Peyer's patch (tissue), 4 donors: ENCODE data around the gene DCLK1.

Experiments used
- POLR2A ChIP-seq, 2 donors: fragments of 450-650 bp; IDR thresholded peaks; one replicate each; pipeline ENCODE4 v1.5.1; 2017; ENCODE audit warnings: antibody characterized with exemption in 2 of 2, mild to moderate bottlenecking in 2 of 2, moderate library complexity in 2 of 2
- TF ChIP-seq, protein P1 (sequence below), 6 experiments: fragments of 450-650 bp in 4 of 6; fragments of 200-600 bp in 2 of 6; sonication (generic) in 1 of 6; IDR thresholded peaks; one replicate each; pipeline ENCODE4 v1.5.1; 2017 to 2019; ENCODE audit warnings: antibody characterized with exemption in 6 of 6, mild to moderate bottlenecking in 3 of 6, moderate library complexity in 1 of 6

DNA sequence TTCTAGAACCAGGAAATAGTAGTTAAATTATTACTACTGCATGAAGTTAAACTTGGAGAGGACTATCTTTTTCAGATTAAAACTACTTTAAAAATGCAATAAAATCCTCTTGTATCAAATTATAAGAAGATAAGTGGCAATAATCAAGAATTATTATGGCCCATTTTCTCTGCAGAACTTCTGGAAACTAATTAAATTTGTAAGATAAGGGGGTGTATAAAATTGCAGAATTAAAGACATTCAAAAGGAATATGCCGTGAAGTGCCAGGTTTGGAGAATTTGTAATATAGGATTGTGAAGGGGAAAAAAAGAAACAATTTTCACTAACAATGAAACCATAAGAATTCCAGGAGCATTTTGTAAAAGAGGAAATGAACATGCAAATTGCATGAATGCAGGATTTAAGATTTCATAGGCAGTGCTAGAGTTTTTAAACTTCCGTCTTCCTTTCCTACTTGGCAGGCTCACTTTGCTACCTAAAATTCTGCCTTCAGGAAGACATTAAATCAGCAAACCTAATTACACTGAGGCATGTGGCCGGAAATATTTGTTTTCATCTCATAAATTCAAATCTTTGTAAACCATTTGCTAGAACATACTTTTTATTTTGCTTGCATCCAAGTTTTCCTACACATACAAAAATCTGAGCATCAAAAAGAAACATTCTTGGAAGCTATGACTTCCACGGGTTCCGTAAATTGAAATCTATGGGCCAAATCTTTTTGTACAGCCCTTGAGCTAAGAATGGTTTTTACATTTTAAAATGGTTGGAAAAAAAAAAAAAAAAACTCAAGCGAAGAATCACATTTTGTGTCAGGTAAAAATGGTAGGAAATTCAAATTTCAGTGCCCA is 166.9 kb downstream of the DCLK1 start:
- TF ChIP-seq, protein P1, sequence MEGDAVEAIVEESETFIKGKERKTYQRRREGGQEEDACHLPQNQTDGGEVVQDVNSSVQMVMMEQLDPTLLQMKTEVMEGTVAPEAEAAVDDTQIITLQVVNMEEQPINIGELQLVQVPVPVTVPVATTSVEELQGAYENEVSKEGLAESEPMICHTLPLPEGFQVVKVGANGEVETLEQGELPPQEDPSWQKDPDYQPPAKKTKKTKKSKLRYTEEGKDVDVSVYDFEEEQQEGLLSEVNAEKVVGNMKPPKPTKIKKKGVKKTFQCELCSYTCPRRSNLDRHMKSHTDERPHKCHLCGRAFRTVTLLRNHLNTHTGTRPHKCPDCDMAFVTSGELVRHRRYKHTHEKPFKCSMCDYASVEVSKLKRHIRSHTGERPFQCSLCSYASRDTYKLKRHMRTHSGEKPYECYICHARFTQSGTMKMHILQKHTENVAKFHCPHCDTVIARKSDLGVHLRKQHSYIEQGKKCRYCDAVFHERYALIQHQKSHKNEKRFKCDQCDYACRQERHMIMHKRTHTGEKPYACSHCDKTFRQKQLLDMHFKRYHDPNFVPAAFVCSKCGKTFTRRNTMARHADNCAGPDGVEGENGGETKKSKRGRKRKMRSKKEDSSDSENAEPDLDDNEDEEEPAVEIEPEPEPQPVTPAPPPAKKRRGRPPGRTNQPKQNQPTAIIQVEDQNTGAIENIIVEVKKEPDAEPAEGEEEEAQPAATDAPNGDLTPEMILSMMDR (IDR thresholded peaks at IDR 0.05): no peak
- TF ChIP-seq POLR2A (IDR thresholded peaks at IDR 0.05): no peak
